ENCODE measurements around the gene CPED1. TPM values are rescaled to one million over a fixed set of nuclear protein-coding genes. Genes with fewer than 3 reads are reported as not detected.

The CPED1 gene
- total RNA-seq, 3 donors from 2014 or later (not counting 1 experiment from before 2014, with no cell fraction given): 0.50 to 1.3 (median 0.96) TPM

- Histone ChIP-seq H3K4me1 (ENCODE audit: control insufficient read depth, insufficient read depth, low read length) (peaks cover 13% of the 10 kb centered on the region), H3K9me3 (ENCODE audit: control insufficient read depth, insufficient read depth, low read length) (no peaks in the 10 kb centered on the region), H3K4me3 (ENCODE audit: low read length) (no peak overlapping the region), H3K36me3 (ENCODE audit: control insufficient read depth, insufficient read depth, low read length) (no peaks in the 10 kb centered on the region), H3K27me3 (ENCODE audit: control insufficient read depth, insufficient read depth, low read length) (peaks cover 28% of the 10 kb centered on the region), H3K27ac (ENCODE audit: low read length) (no peak overlapping the region)
- 31% methylated on average over 13 of the region's 15 CpGs for WGBS (ENCODE audit: insufficient coverage)
- ATAC-seq (no peak), DNase-seq (no peak)
- Mint-ChIP-seq H3K4me1 (peaks cover 22 to 26% of the 10 kb centered on the region in 2 donors), H3K4me3 (peak overlapping the region; percentile 85), H3K27ac (no peak overlapping the region), H3K9me3 (no peaks in the 10 kb centered on the region), H3K36me3 (no peaks in the 10 kb centered on the region), H3K27me3 (ENCODE audit: low read depth in 2 of 2) (peaks cover 33 to 58% of the 10 kb centered on the region in 2 donors)
- no peak for TF ChIP-seq CTCF (IDR thresholded peaks at IDR 0.05)
- intact Hi-C loops (cut with micrococcal nuclease): loop anchor here (10.0 kb wide), 2 partner anchors 65 to 555 kb away; no protein-coding TSS in a partner anchor
Measured at GRCh38 chr7:120989257-120990220, 1.0 kb downstream of the CPED1 start.

- no peak for TF ChIP-seq CTCF (IDR thresholded peaks at IDR 0.05)
- Histone ChIP-seq H3K9me3 (ENCODE audit: control insufficient read depth, insufficient read depth, low read length) (no peaks in the 10 kb centered on the region), H3K4me3 (ENCODE audit: low read length) (no peak overlapping the region), H3K36me3 (ENCODE audit: control insufficient read depth, insufficient read depth, low read length) (no peaks in the 10 kb centered on the region), H3K4me1 (ENCODE audit: control insufficient read depth, insufficient read depth, low read length) (peaks cover 13% of the 10 kb centered on the region), H3K27ac (ENCODE audit: low read length) (no peak overlapping the region), H3K27me3 (ENCODE audit: control insufficient read depth, insufficient read depth, low read length) (peaks cover 28% of the 10 kb centered on the region)
- no peak overlapping the region for H3K4me3 Mint-ChIP-seq
- peaks cover 35 to 58% of the 10 kb centered on the region in 2 donors for H3K27me3 Mint-ChIP-seq (ENCODE audit: low read depth in 2 of 2)
- DNase-seq: no peak
- no peak overlapping the region for H3K27ac Mint-ChIP-seq
- ATAC-seq: no peak
- H3K4me1 Mint-ChIP-seq: peaks cover 22 to 26% of the 10 kb centered on the region in 2 donors
- 89% methylated on average over 4 of the region's 6 CpGs for WGBS (ENCODE audit: insufficient coverage)
- no peaks in the 10 kb centered on the region for H3K9me3 Mint-ChIP-seq
- H3K36me3 Mint-ChIP-seq: no peaks in the 10 kb centered on the region
- intact Hi-C loops (cut with micrococcal nuclease): no loop called here
Measured at GRCh38 chr7:120990468-120991118, 2.1 kb downstream of the CPED1 start.

- DNase-seq (no peak), ATAC-seq (no peak)
- Histone ChIP-seq H3K4me3 (ENCODE audit: low read length) (no peak overlapping the region), H3K36me3 (ENCODE audit: control insufficient read depth, insufficient read depth, low read length) (no peaks in the 10 kb centered on the region), H3K4me1 (ENCODE audit: control insufficient read depth, insufficient read depth, low read length) (peaks cover 13% of the 10 kb centered on the region), H3K27me3 (ENCODE audit: control insufficient read depth, insufficient read depth, low read length) (peaks cover 28% of the 10 kb centered on the region), H3K27ac (ENCODE audit: low read length) (no peak overlapping the region), H3K9me3 (ENCODE audit: control insufficient read depth, insufficient read depth, low read length) (no peaks in the 10 kb centered on the region)
- TF ChIP-seq CTCF (IDR thresholded peaks at IDR 0.05): no peak
- intact Hi-C loops (cut with micrococcal nuclease): no loop called here
- Mint-ChIP-seq H3K9me3 (no peaks in the 10 kb centered on the region), H3K27ac (no peak overlapping the region), H3K4me3 (no peak overlapping the region), H3K27me3 (ENCODE audit: low read depth in 2 of 2) (peaks cover 36 to 64% of the 10 kb centered on the region in 2 donors), H3K36me3 (no peaks in the 10 kb centered on the region), H3K4me1 (peaks cover 22 to 26% of the 10 kb centered on the region in 2 donors)
- WGBS (ENCODE audit: insufficient coverage): no CpG with 5 or more reads among the region's 1 CpG
Measured at GRCh38 chr7:120991161-120991560, 2.6 kb downstream of the CPED1 start.

Measured in natural killer cell (primary cell).